K562 (cell line): Measurements from ENCODE around the gene NDUFAF8.

ENCODE experiments used
- CTCF ChIP-seq, 3 experiments: IDR thresholded peaks in 2 of 3; conservative IDR thresholded peaks in 1 of 3; 2 replicates each; pipeline ENCODE4 v1.5.1; 2011 to 2012; ENCODE audit warnings: low read length in 3 of 3, mild to moderate bottlenecking in 3 of 3, control low read depth in 2 of 3, improper control_type of control experiment in 1 of 3, inconsistent platforms in 1 of 3, low read depth in 1 of 3, mixed read lengths in 1 of 3, moderate library complexity in 1 of 3; ENCODE audit not compliant: insufficient read depth in 2 of 3
- JUNB ChIP-seq: fragments of 450-650 bp; formaldehyde crosslinking; conservative IDR thresholded peaks from 2 replicates; pipeline ENCODE4 v1.4.0; 2020; ENCODE audit warnings: mild to moderate bottlenecking
- POLR2AphosphoS5 ChIP-seq: IDR thresholded peaks from 2 replicates; pipeline ENCODE4 v1.6.1; 2011; ENCODE audit warnings: mild to moderate bottlenecking, low read depth, low read length, moderate library complexity; ENCODE audit not compliant: control insufficient read depth, insufficient read depth
- ZNF518B ChIP-seq: fragments of 250-450 bp; sonication (Bioruptor Pico); IDR thresholded peaks from 2 replicates; pipeline ENCODE4 v1.5.0; 2021; ENCODE audit warnings: mild to moderate bottlenecking, moderate library complexity
- ZNF77 ChIP-seq: fragments of 250-450 bp; sonication (Bioruptor Pico); IDR thresholded peaks from 2 replicates; pipeline ENCODE4 v1.5.0; 2020

GRCh38 chr17:81277946-81278693, 39.0 kb downstream of the NDUFAF8 start:
- TF ChIP-seq JUNB (CRISPR knock-in tag) = no peak
- no peak for TF ChIP-seq POLR2AphosphoS5
- no peak for TF ChIP-seq ZNF77 (CRISPR knock-in tag)
- TF ChIP-seq CTCF (IDR thresholded peaks at IDR 0.05 in 2 of 3, conservative IDR thresholded peaks at IDR 0.05 in 1 of 3; ENCODE audit: insufficient read depth in 2 of 3, low read depth in 1 of 3, low read length in 3 of 3) = no peak
- TF ChIP-seq ZNF518B (CRISPR knock-in tag) = no peak
